H1 (cell line): ENCODE measurements around the gene FOXC1. TPM values are rescaled to one million over a fixed set of nuclear protein-coding genes. Genes with fewer than 3 reads are reported as not detected.

ENCODE experiments used
- BACH1 ChIP-seq: IDR thresholded peaks from 2 replicates; pipeline ENCODE4 v1.6.1; 2012; ENCODE audit warnings: low read length, improper control_type of control experiment
- KDM4A ChIP-seq: IDR thresholded peaks from one replicate; pipeline ENCODE4 v1.7.1; 2012; ENCODE audit warnings: low read depth, mild to moderate bottlenecking, moderate library complexity, low read length, inconsistent platforms; ENCODE audit not compliant: severe bottlenecking
- polyA plus RNA-seq, 7 experiments: library from polyadenylated mRNA; depleted of rRNA in 3 of 7; stranded (reverse) in 5 of 7; unstranded in 2 of 7; fragments of >200 nt in 5 of 7; fragments of 200-250 nt in 2 of 7; gene quantifications; 1 replicate in 5 of 7; 2 replicates in 1 of 7; 4 replicates in 1 of 7; pipeline versions ENCODE4 v1.2.1 to v1.2.3, GENCODE V29; 2011 to 2013; ENCODE audit warnings: missing spikeins in 2 of 7, mixed read lengths in 2 of 7
- total RNA-seq: library from RNA; stranded (reverse); fragmentation: NEBNext Ultra II Directional; extraction: Animal tissue kit (Norgen Biotek cat#: 25700); gene quantifications from 2 replicates; pipeline ENCODE4 v1.2.1, GENCODE V29; 2021
- TF ChIP-seq, protein P1 (sequence below), 3 experiments: IDR thresholded peaks; 1 replicate in 2 of 3; 2 replicates in 1 of 3; pipeline versions ENCODE4 v1.5.1 to v1.6.1; 2011; ENCODE audit warnings: low read length in 3 of 3, mild to moderate bottlenecking in 3 of 3, inconsistent platforms in 2 of 3, low read depth in 1 of 3, moderate library complexity in 1 of 3; ENCODE audit not compliant: insufficient read depth in 1 of 3; ENCODE audit errors: control extremely low read depth in 1 of 3

FOXC1 gene
- total and polyA plus RNA-seq, 2 of the 8 experiments (the other 6 are each of a cell fraction or from before 2014, with no cell fraction given) = 0.22 TPM; not detected in 1

DNA sequence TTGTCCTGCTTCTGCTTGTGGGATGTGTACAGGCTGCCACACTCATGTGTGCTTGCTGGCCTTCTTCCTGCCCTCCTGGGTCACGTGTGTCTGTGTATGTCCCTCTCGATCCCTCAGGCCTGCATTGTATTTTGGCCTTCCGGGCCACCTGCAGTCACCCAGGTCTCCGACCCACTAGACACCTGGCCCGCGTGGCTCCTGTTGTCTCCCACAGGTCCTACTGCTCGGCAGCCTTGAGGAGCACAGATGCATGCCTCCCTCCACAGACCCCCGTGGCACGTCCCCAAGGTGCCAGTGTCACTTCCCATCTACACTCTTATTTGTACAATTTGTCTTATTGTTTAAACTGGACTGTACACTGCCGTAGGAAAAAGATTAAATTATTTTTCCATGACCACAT is 43.1 kb downstream of the FOXC1 start (continued):
- TF ChIP-seq, protein P1, sequence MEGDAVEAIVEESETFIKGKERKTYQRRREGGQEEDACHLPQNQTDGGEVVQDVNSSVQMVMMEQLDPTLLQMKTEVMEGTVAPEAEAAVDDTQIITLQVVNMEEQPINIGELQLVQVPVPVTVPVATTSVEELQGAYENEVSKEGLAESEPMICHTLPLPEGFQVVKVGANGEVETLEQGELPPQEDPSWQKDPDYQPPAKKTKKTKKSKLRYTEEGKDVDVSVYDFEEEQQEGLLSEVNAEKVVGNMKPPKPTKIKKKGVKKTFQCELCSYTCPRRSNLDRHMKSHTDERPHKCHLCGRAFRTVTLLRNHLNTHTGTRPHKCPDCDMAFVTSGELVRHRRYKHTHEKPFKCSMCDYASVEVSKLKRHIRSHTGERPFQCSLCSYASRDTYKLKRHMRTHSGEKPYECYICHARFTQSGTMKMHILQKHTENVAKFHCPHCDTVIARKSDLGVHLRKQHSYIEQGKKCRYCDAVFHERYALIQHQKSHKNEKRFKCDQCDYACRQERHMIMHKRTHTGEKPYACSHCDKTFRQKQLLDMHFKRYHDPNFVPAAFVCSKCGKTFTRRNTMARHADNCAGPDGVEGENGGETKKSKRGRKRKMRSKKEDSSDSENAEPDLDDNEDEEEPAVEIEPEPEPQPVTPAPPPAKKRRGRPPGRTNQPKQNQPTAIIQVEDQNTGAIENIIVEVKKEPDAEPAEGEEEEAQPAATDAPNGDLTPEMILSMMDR (IDR thresholded peaks at IDR 0.05; ENCODE audit: control extremely low read depth in 1 of 3, insufficient read depth in 1 of 3, low read depth in 1 of 3, low read length in 3 of 3) = no peak
- TF ChIP-seq BACH1 (no peak), KDM4A (no peak)
